OCI-LY1 (cell line): Measurements from ENCODE around the gene NIT1.

ENCODE experiments used
- CTCF ChIP-seq: fragments of 200-600 bp; sonication (generic), shearing (Covaris generic); IDR thresholded peaks from 2 replicates; pipeline ENCODE4 v1.5.1; 2017; ENCODE audit warnings: mild to moderate bottlenecking, antibody characterized with exemption, low read length, moderate library complexity, mixed read lengths
- EZH2 ChIP-seq: fragments of 200-600 bp; sonication (generic), shearing (Covaris generic); IDR thresholded peaks from 2 replicates; pipeline ENCODE4 v1.8.0; 2017; ENCODE audit warnings: borderline replicate concordance, mixed run types, mild to moderate bottlenecking, antibody characterized with exemption, low read length, moderate library complexity, mixed read lengths

GRCh38 chr1:161137881-161138280, 20.0 kb downstream of the NIT1 start:
- TF ChIP-seq CTCF, result no peak
- no peak for TF ChIP-seq EZH2
